ENCODE measurements around the gene GCG. TPM values are rescaled to one million over a fixed set of nuclear protein-coding genes. Genes with fewer than 3 reads are reported as not detected.

Gene GCG
- total RNA-seq, 1 experiment from 2014 or later: not detected

DNA sequence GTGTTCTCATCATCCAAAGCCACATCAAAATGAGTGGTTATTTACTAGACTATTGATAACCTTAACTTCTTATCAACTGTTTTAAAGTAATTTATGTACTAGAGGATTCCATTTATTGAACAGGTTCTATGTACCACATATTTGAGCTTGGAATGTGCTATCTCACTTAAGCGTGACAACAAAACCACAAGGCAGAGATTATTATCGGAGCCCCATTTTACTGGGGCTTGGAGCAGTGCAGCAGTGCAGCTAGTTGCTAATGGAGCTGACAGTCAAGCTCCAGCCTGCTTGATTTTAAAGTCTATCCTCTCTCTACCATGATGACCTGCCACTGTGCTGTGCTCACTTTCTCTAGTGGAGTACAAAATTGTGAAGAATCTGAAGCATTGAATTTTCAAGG, 24.6 kb downstream of the GCG start:
- no peaks in the 10 kb centered on the region for H3F3A ChIP-seq (ENCODE audit: insufficient read depth, low read depth)
- CTCF ChIA-PET: no interaction called here
- BruUV-seq (replicated peaks): no TSS peak
- no peak overlapping the region for H3K4me2 ChIP-seq
- H2AFZ ChIP-seq: no peak overlapping the region
- intact Hi-C loops (cut with micrococcal nuclease; ENCODE audit: unreplicated experiment): no loop called here
- POLR2A ChIA-PET (ENCODE audit: unreplicated experiment): interaction anchor here (0.6 kb wide), 1 partner anchor 448 kb away, joined by 4 read pairs; no protein-coding TSS in a partner anchor
- DNase-seq: no peak
- H3K36me3 ChIP-seq (ENCODE audit: low read depth): no peaks in the 10 kb centered on the region
- no peaks in the 10 kb centered on the region for H4K20me1 ChIP-seq (ENCODE audit: insufficient read depth)
- H3K4me3 ChIP-seq: no peak overlapping the region
- H3K27ac ChIP-seq: no peak overlapping the region
- H3K4me1 ChIP-seq (replicated peaks; ENCODE audit: insufficient read depth): no peaks in the 10 kb centered on the region
- H3K27me3 ChIP-seq (ENCODE audit: insufficient read depth, low read depth): no peaks in the 10 kb centered on the region
- H3K9me3 ChIP-seq (ENCODE audit: insufficient read depth, low read depth): no peaks in the 10 kb centered on the region
- H3K9me2 ChIP-seq (ENCODE audit: insufficient read depth): no peaks in the 10 kb centered on the region
- TF ChIP-seq, protein P1, sequence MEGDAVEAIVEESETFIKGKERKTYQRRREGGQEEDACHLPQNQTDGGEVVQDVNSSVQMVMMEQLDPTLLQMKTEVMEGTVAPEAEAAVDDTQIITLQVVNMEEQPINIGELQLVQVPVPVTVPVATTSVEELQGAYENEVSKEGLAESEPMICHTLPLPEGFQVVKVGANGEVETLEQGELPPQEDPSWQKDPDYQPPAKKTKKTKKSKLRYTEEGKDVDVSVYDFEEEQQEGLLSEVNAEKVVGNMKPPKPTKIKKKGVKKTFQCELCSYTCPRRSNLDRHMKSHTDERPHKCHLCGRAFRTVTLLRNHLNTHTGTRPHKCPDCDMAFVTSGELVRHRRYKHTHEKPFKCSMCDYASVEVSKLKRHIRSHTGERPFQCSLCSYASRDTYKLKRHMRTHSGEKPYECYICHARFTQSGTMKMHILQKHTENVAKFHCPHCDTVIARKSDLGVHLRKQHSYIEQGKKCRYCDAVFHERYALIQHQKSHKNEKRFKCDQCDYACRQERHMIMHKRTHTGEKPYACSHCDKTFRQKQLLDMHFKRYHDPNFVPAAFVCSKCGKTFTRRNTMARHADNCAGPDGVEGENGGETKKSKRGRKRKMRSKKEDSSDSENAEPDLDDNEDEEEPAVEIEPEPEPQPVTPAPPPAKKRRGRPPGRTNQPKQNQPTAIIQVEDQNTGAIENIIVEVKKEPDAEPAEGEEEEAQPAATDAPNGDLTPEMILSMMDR (conservative IDR thresholded peaks at IDR 0.05): no peak
- TF ChIP-seq EZH2 (IDR thresholded peaks at IDR 0.05; ENCODE audit: low read depth): no peak
- H3K79me2 ChIP-seq (ENCODE audit: low read depth): no peaks in the 10 kb centered on the region

GRCh38 chr2:162126527-162126926, 25.5 kb downstream of the GCG start:
- Histone ChIP-seq H3K4me1 (replicated peaks; ENCODE audit: insufficient read depth) (no peaks in the 10 kb centered on the region), H3K79me2 (ENCODE audit: low read depth) (no peaks in the 10 kb centered on the region), H3K9me2 (ENCODE audit: insufficient read depth) (no peaks in the 10 kb centered on the region), H3F3A (ENCODE audit: insufficient read depth, low read depth) (no peaks in the 10 kb centered on the region), H2AFZ (no peak overlapping the region), H3K27ac (no peak overlapping the region), H3K4me2 (no peak overlapping the region), H3K4me3 (no peak overlapping the region), H4K20me1 (ENCODE audit: insufficient read depth) (no peaks in the 10 kb centered on the region), H3K36me3 (ENCODE audit: low read depth) (no peaks in the 10 kb centered on the region), H3K27me3 (ENCODE audit: insufficient read depth, low read depth) (no peaks in the 10 kb centered on the region), H3K9me3 (ENCODE audit: insufficient read depth, low read depth) (no peaks in the 10 kb centered on the region)
- intact Hi-C loops (cut with micrococcal nuclease; ENCODE audit: unreplicated experiment): no loop called here
- CTCF ChIA-PET: interaction anchor here (0.6 to 0.9 kb wide), 2 partner anchors 119 to 180 kb away, joined by 3 to 7 read pairs; no protein-coding TSS in a partner anchor
- TF ChIP-seq, protein P1 (conservative IDR thresholded peaks at IDR 0.05): no peak
- no peak for TF ChIP-seq EZH2 (IDR thresholded peaks at IDR 0.05; ENCODE audit: low read depth)
- no peak for DNase-seq
- no TSS peak for BruUV-seq (replicated peaks)
- POLR2A ChIA-PET (ENCODE audit: unreplicated experiment): no interaction called here

DNA sequence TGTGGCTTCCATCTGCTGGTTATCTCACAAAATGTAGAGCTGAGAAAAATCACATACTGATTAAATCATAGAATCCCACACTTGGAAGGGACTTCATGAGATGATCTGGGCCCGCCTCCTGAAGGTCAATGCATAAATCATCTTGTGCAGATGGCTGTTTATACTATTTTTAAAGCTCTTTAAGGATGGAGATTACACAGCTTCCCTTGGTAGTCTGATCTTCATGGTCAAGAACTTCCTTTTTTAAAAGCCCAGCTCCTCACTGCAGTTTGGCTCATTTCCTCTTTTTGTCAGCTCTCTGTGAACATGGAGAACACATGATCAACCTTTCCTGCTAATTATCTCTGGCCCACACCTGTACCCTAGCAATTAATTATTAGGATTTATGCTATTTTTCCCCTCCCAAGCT, 25.9 kb downstream of the GCG start:
- Histone ChIP-seq H2AFZ (no peak overlapping the region), H3K79me2 (ENCODE audit: low read depth) (no peaks in the 10 kb centered on the region), H3F3A (ENCODE audit: insufficient read depth, low read depth) (no peaks in the 10 kb centered on the region), H4K20me1 (ENCODE audit: insufficient read depth) (no peaks in the 10 kb centered on the region), H3K27ac (no peak overlapping the region), H3K9me2 (ENCODE audit: insufficient read depth) (no peaks in the 10 kb centered on the region), H3K4me2 (no peak overlapping the region), H3K4me3 (no peak overlapping the region), H3K4me1 (replicated peaks; ENCODE audit: insufficient read depth) (no peaks in the 10 kb centered on the region), H3K27me3 (ENCODE audit: insufficient read depth, low read depth) (no peaks in the 10 kb centered on the region), H3K36me3 (ENCODE audit: low read depth) (no peaks in the 10 kb centered on the region), H3K9me3 (ENCODE audit: insufficient read depth, low read depth) (no peaks in the 10 kb centered on the region)
- TF ChIP-seq, protein P1 (conservative IDR thresholded peaks at IDR 0.05): no peak
- no peak for TF ChIP-seq EZH2 (IDR thresholded peaks at IDR 0.05; ENCODE audit: low read depth)
- ChIA-PET POLR2A (ENCODE audit: unreplicated experiment) (interaction anchor here (0.7 kb wide), 1 partner anchor 82 kb away, joined by 3 read pairs; no protein-coding TSS in a partner anchor), CTCF (interaction anchor here (0.6 to 0.9 kb wide), 2 partner anchors 118 to 179 kb away, joined by 3 to 7 read pairs; no protein-coding TSS in a partner anchor)
- no peak for DNase-seq
- intact Hi-C loops (cut with micrococcal nuclease; ENCODE audit: unreplicated experiment): no loop called here
- no TSS peak for BruUV-seq (replicated peaks)
